A549 (cell line): ENCODE data around the gene ARHGAP40. TPM values are rescaled to one million over a fixed set of nuclear protein-coding genes. Genes with fewer than 3 reads are reported as not detected.
"Not testable (repeated sequence)": the region's sequence is repeated elsewhere in the genome, so short reads cannot be mapped to it uniquely, and the experiment has no call there.

ENCODE experiments used
- ATAC-seq, 2 experiments: fragments of 200-7000 bp in 1 of 2; fragments of >200 bp in 1 of 2; cut with Nextera tagmentation in 1 of 2; cut with Tn5 transposase in 1 of 2; 3 replicates each; pipeline versions ENCODE4 v1.8.0 to v1.9.1; 2018 to 2020; ENCODE audit warnings: mild to moderate bottlenecking in 1 of 2, moderate library complexity in 1 of 2
- CTCF ChIA-PET: fragments of 300-600 bp; sonication (Branson Sonifier 250); formaldehyde crosslinking; extraction: SDS; loops from one replicate; lab custom pipeline; 2021; ENCODE audit warnings: antibody characterized with exemption, inconsistent platforms; lab: Yijun Ruan, JAX
- POLR2A ChIA-PET: fragments of 350-600 bp; formaldehyde crosslinking; extraction: SDS; loops from one replicate; lab custom pipeline; 2021; ENCODE audit warnings: antibody characterized with exemption, inconsistent platforms; lab: Yijun Ruan, JAX
- DNase-seq, 2 experiments: peaks; one replicate each; pipeline versions ENCODE4 v3.0.0 to v3.0.0-alpha.2; 2011 to 2016; ENCODE audit warnings: low read depth in 1 of 2, low spot score in 1 of 2
- FAIRE-seq: peaks from 2 replicates; lab custom pipeline; 2011; peaks lifted over from hg19 to GRCh38; lab: Jason Lieb, UNC
- H3K27ac ChIP-seq, 2 experiments: fragments of >200 bp; sonication (Bioruptor Twin); formaldehyde crosslinking; 3 replicates each; pipeline ENCODE4 v1.5.1; 2016 to 2017
- H3K4me1 ChIP-seq: fragments of >200 bp; sonication (Bioruptor Twin); formaldehyde crosslinking; 3 replicates; pipeline ENCODE4 v1.6.1; 2016
- H3K4me2 ChIP-seq: fragments of >200 bp; sonication (Bioruptor Twin); formaldehyde crosslinking; 3 replicates; pipeline ENCODE4 v1.6.1; 2016
- H3K4me3 ChIP-seq: fragments of >200 bp; sonication (Bioruptor Twin); formaldehyde crosslinking; 3 replicates; pipeline ENCODE4 v1.5.1; 2016
- H3K9me3 ChIP-seq: fragments of >200 bp; sonication (Bioruptor Twin); formaldehyde crosslinking; 3 replicates; pipeline ENCODE4 v1.6.1; 2016
- FOSL2 ChIP-seq, 2 experiments: fragments of 450-650 bp in 1 of 2; fragments of >200 bp in 1 of 2; sonication (Bioruptor Twin) in 1 of 2; formaldehyde crosslinking; IDR thresholded peaks; 2 replicates each; pipeline versions ENCODE4 v1.5.0 to v1.6.1; 2016 to 2020; ENCODE audit warnings: mild to moderate bottlenecking in 1 of 2, moderate library complexity in 1 of 2
- HOXA7 ChIP-seq: fragments of 250-450 bp; sonication (Bioruptor Pico); IDR thresholded peaks from 2 replicates; pipeline ENCODE4 v1.5.0; 2020; ENCODE audit warnings: mild to moderate bottlenecking, moderate library complexity
- HOXB13 ChIP-seq: fragments of 250-450 bp; sonication (Bioruptor Pico); IDR thresholded peaks from 2 replicates; pipeline ENCODE4 v1.5.0; 2020; ENCODE audit warnings: low read depth, mild to moderate bottlenecking, moderate library complexity
- RCOR1 ChIP-seq: fragments of 150-350 bp; IDR thresholded peaks from 2 replicates; pipeline ENCODE4 v1.6.1; 2014; ENCODE audit warnings: antibody characterized with exemption, low read length, low read depth
- TFCP2L1 ChIP-seq: fragments of 250-450 bp; sonication (Bioruptor Pico); IDR thresholded peaks from 2 replicates; pipeline ENCODE4 v1.5.0; 2021; ENCODE audit warnings: mild to moderate bottlenecking
- ZFP36 ChIP-seq: fragments of 450-650 bp; IDR thresholded peaks from 2 replicates; pipeline ENCODE4 v1.6.1; 2014; ENCODE audit warnings: borderline replicate concordance; ENCODE audit not compliant: partially characterized antibody
- ZSCAN20 ChIP-seq: fragments of 250-450 bp; sonication (Bioruptor Pico); IDR thresholded peaks from 2 replicates; pipeline ENCODE4 v1.8.0; 2022; ENCODE audit warnings: mild to moderate bottlenecking, moderate library complexity
- WGBS: methylation state at CpG from one replicate; pipeline ENCODE4 v1.1.6; 2017; ENCODE audit errors: missing lambda C conversion rate; 5-methylcytosine and 5-hydroxymethylcytosine counted together
- polyA plus RNA-seq, 4 experiments: library from polyadenylated mRNA; depleted of rRNA in 3 of 4; stranded (reverse); fragments of >200 nt; fragmentation: RNase III in 1 of 4; extraction: RNeasy Plus Mini Kit Qiagen cat#74134 plus additional on column Dnase treatment in 1 of 4; gene quantifications; 2 replicates in 3 of 4; 3 replicates in 1 of 4; pipeline ENCODE4 v1.2.3, GENCODE V29; 2011 to 2017
- TF ChIP-seq, protein P1 (sequence below): IDR thresholded peaks from 2 replicates; pipeline ENCODE4 v1.6.1; 2012
- TF ChIP-seq, protein P2 (sequence below): IDR thresholded peaks from 2 replicates; pipeline ENCODE4 v1.6.1; 2012; ENCODE audit warnings: low read depth, borderline replicate concordance

The ARHGAP40 gene
- polyA plus RNA-seq, 2 of the 4 experiments (the other 2 are of a cell fraction): not detected

DNA sequence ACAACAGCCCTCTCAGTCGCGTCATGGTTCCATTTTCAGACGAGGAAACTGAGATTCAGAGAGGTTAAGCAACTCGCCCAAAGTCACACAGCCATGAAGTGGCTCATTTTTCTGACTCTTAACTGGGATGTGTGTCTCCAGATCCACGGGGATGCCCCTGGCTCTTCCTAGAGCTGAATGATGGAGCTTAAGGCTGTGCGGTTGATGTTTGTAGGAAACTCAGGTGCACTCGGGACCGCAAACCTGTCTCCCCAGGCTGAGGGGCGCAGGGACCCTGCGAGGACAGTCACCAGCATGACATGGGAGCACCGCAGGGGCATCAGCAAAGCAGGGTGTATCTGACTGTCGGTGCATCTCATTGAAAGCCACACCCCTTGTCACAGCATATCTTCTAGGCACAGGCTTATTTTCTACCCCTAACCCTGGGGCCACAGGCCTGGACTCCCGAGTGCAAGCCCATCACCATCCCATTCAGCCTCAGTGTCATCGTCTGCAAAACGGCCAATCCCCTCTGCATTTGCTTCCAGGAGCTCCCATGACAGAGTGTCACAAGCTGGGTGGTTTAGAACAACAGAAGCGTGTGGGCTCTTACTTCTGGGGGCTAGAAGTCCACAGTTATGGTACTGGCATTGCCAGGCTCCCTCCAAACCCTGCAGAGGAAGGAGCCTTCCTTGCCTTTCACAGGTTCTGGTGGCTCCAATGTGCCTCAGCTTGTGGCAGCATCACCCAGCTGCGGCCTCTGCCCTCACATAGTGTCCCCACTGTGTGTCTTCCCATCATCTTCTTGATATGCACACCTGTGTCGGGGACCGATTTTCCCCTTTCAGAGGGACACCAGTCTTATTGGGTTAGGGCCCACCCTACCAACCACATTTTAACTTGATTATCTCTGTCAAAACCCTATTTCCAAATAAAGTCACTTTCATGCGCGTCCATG is 9.9 kb upstream of the ARHGAP40 start:
- no peak for ATAC-seq
- ChIA-PET CTCF (interaction anchor here (1.1 to 2.0 kb wide), 2 partner anchors 11 to 41 kb away, joined by 3 to 7 read pairs; partner anchors contain the start of gene ADIG), POLR2A (no interaction called here)
- Histone ChIP-seq H3K9me3 (no peaks in the 10 kb centered on the region), H3K4me3 (no peak overlapping the region), H3K4me1 (peaks cover 14% of the 10 kb centered on the region; the same call in 2 of the 3 replicates), H3K4me2 (peak overlapping the region; percentile 28; the same call in 1 of the 3 replicates), H3K27ac (peak overlapping the region in 1 of 2 experiments; percentile 45; a peak in 2 of 6 replicates)
- WGBS: 87% methylated on average over 17 of the region's 21 CpGs
- DNase-seq: no peak
- FAIRE-seq: no peak
- no peak for TF ChIP-seq HOXB13 (CRISPR knock-in tag)
- peak; percentile 23 for TF ChIP-seq ZFP36
- no peak for TF ChIP-seq FOSL2 (IDR thresholded peaks at IDR 0.05)
- no peak for TF ChIP-seq FOSL2 (CRISPR knock-in tag; IDR thresholded peaks at IDR 0.05)
- TF ChIP-seq, protein P1, sequence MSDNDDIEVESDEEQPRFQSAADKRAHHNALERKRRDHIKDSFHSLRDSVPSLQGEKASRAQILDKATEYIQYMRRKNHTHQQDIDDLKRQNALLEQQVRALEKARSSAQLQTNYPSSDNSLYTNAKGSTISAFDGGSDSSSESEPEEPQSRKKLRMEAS: no peak
- TF ChIP-seq, protein P2, sequence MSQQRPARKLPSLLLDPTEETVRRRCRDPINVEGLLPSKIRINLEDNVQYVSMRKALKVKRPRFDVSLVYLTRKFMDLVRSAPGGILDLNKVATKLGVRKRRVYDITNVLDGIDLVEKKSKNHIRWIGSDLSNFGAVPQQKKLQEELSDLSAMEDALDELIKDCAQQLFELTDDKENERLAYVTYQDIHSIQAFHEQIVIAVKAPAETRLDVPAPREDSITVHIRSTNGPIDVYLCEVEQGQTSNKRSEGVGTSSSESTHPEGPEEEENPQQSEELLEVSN: no peak
- no peak for TF ChIP-seq TFCP2L1 (CRISPR knock-in tag)
- no peak for TF ChIP-seq RCOR1

DNA sequence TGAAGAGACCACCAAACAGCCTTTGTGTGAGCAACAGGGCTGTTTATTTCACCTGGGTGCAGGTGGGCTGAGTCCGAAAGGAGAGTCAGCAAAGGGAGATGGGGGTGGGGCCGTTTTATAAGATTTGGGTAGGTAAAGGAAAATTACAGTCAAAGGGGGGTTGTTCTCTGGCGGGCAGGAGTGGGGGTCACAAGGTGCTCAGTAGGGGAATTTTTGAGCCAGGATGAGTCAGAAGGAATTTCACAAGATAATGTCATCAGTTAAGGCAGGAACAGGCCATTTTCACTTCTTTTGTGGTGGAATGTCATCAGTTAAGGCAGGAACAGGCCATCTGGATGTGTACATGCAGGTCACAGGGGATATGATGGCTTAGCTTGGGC is 9.2 kb upstream of the ARHGAP40 start:
- POLR2A ChIA-PET, H3K4me3 ChIP-seq, DNase-seq, CTCF ChIA-PET, FAIRE-seq, ATAC-seq, H3K9me3 ChIP-seq: not testable (repeated sequence)
- Histone ChIP-seq H3K4me1 (peaks cover 14% of the 10 kb centered on the region; the same call in 2 of the 3 replicates), H3K27ac (peak overlapping the region in 1 of 2 experiments; percentile 45; a peak in 1 of 6 replicates), H3K4me2 (peak overlapping the region; percentile 28; the same call in 1 of the 3 replicates)
- 42% methylated on average over 3 of the region's 3 CpGs for WGBS

DNA sequence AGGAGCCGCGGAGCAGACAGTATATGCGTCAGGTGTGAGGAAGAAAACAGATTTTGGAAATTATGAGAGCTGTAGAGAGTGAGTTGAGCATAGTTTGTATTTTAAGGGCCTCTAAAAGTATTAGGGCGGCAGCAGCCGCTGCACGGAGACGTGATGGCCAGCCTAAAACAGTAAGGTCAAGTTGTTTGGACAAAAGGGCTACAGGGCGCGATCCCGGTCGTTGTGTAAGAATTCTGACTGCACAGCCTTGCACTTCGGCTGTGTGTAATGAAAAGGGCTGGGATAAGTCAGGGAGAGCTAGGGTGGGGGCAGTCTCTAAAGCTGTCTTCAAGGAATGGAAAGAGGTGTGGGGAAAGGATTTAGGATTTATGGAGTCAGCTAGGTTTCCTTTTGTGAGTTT is 7.3 kb upstream of the ARHGAP40 start:
- ATAC-seq, H3K4me2 ChIP-seq, CTCF ChIA-PET: not testable (repeated sequence)

DNA sequence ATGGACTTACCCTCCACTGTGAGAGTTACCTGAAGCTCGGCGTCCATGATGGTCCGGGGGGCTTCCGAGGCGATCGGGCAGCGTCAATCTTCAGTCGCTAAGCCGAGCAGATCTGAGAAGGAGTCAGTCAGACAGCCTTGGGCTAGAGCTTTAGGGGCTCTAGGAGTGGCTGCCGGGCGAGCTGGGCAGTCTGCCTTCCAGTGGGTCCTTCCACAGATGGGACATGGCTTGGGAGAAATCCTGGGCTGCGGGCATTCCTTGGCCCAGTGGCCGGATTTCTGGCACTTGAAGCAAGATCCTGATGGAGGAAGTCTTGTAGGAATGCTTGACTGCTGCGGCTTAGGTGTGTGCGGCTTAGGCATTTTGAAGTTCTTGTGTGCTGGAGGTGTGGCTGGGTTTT is 5.7 kb upstream of the ARHGAP40 start:
- H3K4me3 ChIP-seq, FAIRE-seq, H3K9me3 ChIP-seq, POLR2A ChIA-PET, ATAC-seq, H3K4me2 ChIP-seq, DNase-seq, H3K27ac ChIP-seq, CTCF ChIA-PET: not testable (repeated sequence)
- peaks cover 28% of the 10 kb centered on the region for H3K4me1 ChIP-seq
- 78% methylated on average over 15 of the region's 15 CpGs for WGBS

More for the DNA sequence above, 7.3 kb upstream of the ARHGAP40 start:
- H3K9me3 ChIP-seq, DNase-seq, H3K4me3 ChIP-seq, FAIRE-seq, POLR2A ChIA-PET, H3K27ac ChIP-seq: not testable (repeated sequence)
- 92% methylated on average over 12 of the region's 12 CpGs for WGBS
- H3K4me1 ChIP-seq: peaks cover 21% of the 10 kb centered on the region

DNA sequence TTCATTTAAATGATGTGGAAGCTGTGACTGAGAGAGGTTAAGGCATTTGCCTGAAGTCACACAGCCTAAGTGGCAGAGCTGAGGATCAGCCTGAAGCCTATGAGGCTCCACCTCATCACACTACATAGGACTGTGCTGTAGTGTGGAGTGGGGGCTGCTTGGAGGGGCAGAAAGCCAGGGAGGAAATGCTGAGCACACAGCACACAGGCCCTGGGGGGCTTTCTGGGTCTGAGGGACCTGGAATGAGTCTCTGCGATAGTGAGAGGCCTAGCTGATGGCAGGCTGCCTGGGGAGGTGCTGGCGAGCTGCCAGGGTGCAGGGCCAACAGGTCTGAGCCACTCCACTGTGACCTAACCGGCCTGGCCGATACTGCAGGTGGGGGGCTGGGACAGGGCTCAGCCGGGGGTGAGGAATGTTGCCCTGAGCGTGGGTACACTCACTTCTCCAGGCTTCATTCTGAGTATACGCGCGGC is 2.2 kb upstream of the ARHGAP40 start:
- Histone ChIP-seq H3K27ac (peak overlapping the region; percentile 0 to 63; a peak in 5 of 6 replicates), H3K4me3 (no peak overlapping the region), H3K4me1 (peaks cover 22% of the 10 kb centered on the region), H3K4me2 (peak overlapping the region; percentile 18; the same call in 1 of the 3 replicates), H3K9me3 (no peaks in the 10 kb centered on the region)
- ATAC-seq (peak; percentile 41 to 48; a peak in 3 of 6 replicates), FAIRE-seq (no peak), DNase-seq (no peak)
- WGBS: 52% methylated on average over 9 of the region's 9 CpGs
- ChIA-PET CTCF (interaction anchor here (1.3 kb wide), 1 partner anchor 18 kb away, joined by 3 read pairs; no protein-coding TSS in a partner anchor), POLR2A (no interaction called here)
- no peak for TF ChIP-seq ZSCAN20 (CRISPR knock-in tag)
- TF ChIP-seq, protein P2: no peak
- TF ChIP-seq TFCP2L1 (CRISPR knock-in tag): no peak
- no peak for TF ChIP-seq HOXA7
